Tibial nerve (tissue), 4 donors: Measurements from ENCODE around the gene BLID. TPM values are rescaled to one million over a fixed set of nuclear protein-coding genes. Genes with fewer than 3 reads are reported as not detected.

ENCODE experiments used
- DNase-seq, 2 donors: peaks; one replicate each; pipeline ENCODE4 v3.0.0-alpha.2; 2019; ENCODE audit warnings: low spot score in 2 of 2
- H3K27ac ChIP-seq, 4 donors: fragments of 200-600 bp; sonication (generic) in 3 of 4; one replicate each; pipeline ENCODE4 v1.5.1; 2017 to 2019; ENCODE audit warnings: mild to moderate bottlenecking in 1 of 4
- H3K27me3 ChIP-seq, 2 donors: fragments of 200-600 bp; sonication (generic) in 1 of 2; one replicate each; pipeline versions ENCODE4 v1.5.1 to v1.6.0; 2017 to 2019
- H3K36me3 ChIP-seq, 3 donors: fragments of 200-600 bp; sonication (generic); one replicate each; pipeline ENCODE4 v1.5.1; 2018 to 2019
- H3K4me1 ChIP-seq, 4 donors: fragments of 200-600 bp; sonication (generic) in 3 of 4; one replicate each; pipeline ENCODE4 v1.5.1; 2017 to 2019
- H3K4me3 ChIP-seq, 4 donors: fragments of 200-600 bp; sonication (generic) in 3 of 4; one replicate each; pipeline ENCODE4 v1.5.1; 2017 to 2019; ENCODE audit warnings: mild to moderate bottlenecking in 1 of 4, moderate library complexity in 1 of 4
- H3K9me3 ChIP-seq, 4 donors: fragments of 200-600 bp; sonication (generic) in 3 of 4; one replicate each; pipeline ENCODE4 v1.5.1; 2017 to 2019
- EP300 ChIP-seq, 2 donors: sonication (generic); formaldehyde crosslinking; IDR thresholded peaks; one replicate each; pipeline ENCODE4 v1.6.1; 2017; ENCODE audit warnings: antibody characterized with exemption in 2 of 2, mild to moderate bottlenecking in 1 of 2
- POLR2A ChIP-seq, 2 donors: fragments of 450-650 bp; IDR thresholded peaks; one replicate each; pipeline ENCODE4 v1.6.1; 2017; ENCODE audit warnings: antibody characterized with exemption in 2 of 2, mild to moderate bottlenecking in 2 of 2, moderate library complexity in 2 of 2
- WGBS, 2 donors: methylation state at CpG; one replicate each; pipeline ENCODE4 v1.1.5; 2018; 5-methylcytosine and 5-hydroxymethylcytosine counted together
- total RNA-seq, 4 donors: library from RNA; depleted of rRNA; stranded (reverse); fragments of >200 nt; gene quantifications; one replicate each; pipeline ENCODE4 v1.1.0, GENCODE V29; 2016
- TF ChIP-seq, protein P1 (sequence below), 5 experiments: fragments of 200-600 bp in 3 of 5; fragments of 450-650 bp in 2 of 5; sonication (generic) in 3 of 5; IDR thresholded peaks; one replicate each; pipeline ENCODE4 v1.5.1; 2016 to 2019; ENCODE audit warnings: antibody characterized with exemption in 5 of 5, mild to moderate bottlenecking in 3 of 5, moderate library complexity in 2 of 5

Gene BLID
- total RNA-seq, 4 donors from 2014 or later, result 1.7 to 7.0 (median 4.8) TPM

DNA sequence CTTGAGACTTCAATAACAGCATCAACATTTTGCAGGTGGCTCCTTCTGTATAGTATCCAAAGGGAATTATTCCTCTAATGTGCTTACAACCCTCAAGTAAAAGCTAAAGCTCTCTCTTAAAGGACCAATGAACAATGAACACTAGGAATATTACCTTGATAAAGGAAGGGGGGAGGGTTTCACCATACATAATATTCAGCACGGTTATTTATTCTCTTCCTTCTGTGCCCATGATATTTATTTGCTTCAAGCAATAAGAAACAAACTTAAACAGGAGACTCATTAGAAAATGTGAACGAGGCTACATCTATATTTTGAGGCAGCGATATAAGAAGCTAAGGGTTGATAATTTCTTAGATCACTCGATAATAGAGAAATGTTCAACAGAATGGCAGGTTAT, 21.2 kb downstream of the BLID start:
- no peaks in the 10 kb centered on the region for H3K27me3 ChIP-seq
- no peaks in the 10 kb centered on the region for H3K9me3 ChIP-seq
- peak overlapping the region in 1 of 4 donors; percentile 8 for H3K4me3 ChIP-seq
- 66 to 74% methylated on average over 4 of the region's 4 CpGs for WGBS, 2 donors
- TF ChIP-seq EP300 (IDR thresholded peaks at IDR 0.05), result no peak
- TF ChIP-seq, protein P1, sequence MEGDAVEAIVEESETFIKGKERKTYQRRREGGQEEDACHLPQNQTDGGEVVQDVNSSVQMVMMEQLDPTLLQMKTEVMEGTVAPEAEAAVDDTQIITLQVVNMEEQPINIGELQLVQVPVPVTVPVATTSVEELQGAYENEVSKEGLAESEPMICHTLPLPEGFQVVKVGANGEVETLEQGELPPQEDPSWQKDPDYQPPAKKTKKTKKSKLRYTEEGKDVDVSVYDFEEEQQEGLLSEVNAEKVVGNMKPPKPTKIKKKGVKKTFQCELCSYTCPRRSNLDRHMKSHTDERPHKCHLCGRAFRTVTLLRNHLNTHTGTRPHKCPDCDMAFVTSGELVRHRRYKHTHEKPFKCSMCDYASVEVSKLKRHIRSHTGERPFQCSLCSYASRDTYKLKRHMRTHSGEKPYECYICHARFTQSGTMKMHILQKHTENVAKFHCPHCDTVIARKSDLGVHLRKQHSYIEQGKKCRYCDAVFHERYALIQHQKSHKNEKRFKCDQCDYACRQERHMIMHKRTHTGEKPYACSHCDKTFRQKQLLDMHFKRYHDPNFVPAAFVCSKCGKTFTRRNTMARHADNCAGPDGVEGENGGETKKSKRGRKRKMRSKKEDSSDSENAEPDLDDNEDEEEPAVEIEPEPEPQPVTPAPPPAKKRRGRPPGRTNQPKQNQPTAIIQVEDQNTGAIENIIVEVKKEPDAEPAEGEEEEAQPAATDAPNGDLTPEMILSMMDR (IDR thresholded peaks at IDR 0.05), result no peak
- peaks cover 0 to 23% (median 0%) of the 10 kb centered on the region in 4 donors for H3K4me1 ChIP-seq
- H3K36me3 ChIP-seq, result peaks cover 0 to 22% (median 0%) of the 10 kb centered on the region in 3 donors
- peak overlapping the region in 3 of 4 donors; percentile 45 to 97 (median 94) for H3K27ac ChIP-seq
- no peak for DNase-seq

DNA sequence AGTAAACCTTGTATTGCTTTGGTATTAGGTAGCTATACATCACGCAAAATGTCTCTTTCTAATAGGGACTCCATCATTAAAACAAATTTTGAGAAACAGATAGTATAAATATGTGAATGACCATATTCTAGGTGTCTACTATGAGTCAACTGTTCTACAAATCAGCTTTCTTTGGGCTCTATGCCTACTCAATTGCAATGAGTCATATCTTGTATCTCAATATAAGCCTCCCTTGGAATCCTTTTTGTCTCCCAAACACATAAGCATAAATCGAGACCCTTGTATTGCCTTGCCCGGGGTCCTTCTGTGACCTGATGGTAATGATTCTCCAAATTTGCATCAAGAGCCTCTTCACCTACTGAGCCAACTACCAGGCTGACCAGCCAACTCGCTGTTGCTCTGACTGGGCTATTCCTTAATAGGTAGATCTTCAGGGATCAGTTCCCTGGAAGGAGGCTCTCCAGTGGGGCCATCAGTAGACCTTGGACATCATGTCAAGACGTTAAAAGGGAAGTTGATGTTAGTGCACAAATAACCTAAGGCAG, 22.2 kb downstream of the BLID start:
- no peak overlapping the region for H3K4me3 ChIP-seq
- no peak for DNase-seq
- no peaks in the 10 kb centered on the region for H3K27me3 ChIP-seq
- H3K4me1 ChIP-seq, result peaks cover 0 to 28% (median 0%) of the 10 kb centered on the region in 4 donors
- peak overlapping the region in 2 of 4 donors; percentile 74 to 94 for H3K27ac ChIP-seq
- no peaks in the 10 kb centered on the region for H3K9me3 ChIP-seq
- TF ChIP-seq POLR2A (IDR thresholded peaks at IDR 0.05), result no peak
- no peak for TF ChIP-seq EP300 (IDR thresholded peaks at IDR 0.05)
- TF ChIP-seq, protein P1 (IDR thresholded peaks at IDR 0.05), result no peak
- peaks cover 0 to 23% (median 0%) of the 10 kb centered on the region in 3 donors for H3K36me3 ChIP-seq
- WGBS, 2 donors, result 76 to 81% methylated on average over 5 of the region's 5 CpGs

DNA sequence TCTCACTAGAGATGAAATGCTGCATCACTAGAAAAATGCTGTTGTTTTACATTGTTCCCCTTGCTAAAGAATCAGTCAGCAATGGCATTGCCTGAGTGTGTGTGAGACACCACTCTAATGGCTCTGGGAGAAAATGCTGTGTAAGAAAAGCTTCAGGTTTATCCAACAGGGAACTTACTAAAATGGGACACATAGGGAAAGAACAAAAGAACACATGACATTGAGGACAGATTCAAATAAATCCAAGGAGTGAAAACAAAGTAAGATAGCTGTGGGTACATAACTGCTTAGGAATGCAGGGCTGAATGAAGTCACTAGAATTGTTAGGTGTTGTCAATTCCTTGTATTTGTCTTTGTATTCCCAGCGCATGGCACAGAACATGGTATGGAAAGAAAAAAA, 24.2 kb downstream of the BLID start:
- Histone ChIP-seq H3K4me1 (peaks cover 0 to 28% (median 0%) of the 10 kb centered on the region in 4 donors), H3K27me3 (no peaks in the 10 kb centered on the region), H3K36me3 (peaks cover 0 to 39% (median 0%) of the 10 kb centered on the region in 3 donors), H3K4me3 (no peak overlapping the region), H3K9me3 (no peaks in the 10 kb centered on the region), H3K27ac (no peak overlapping the region)
- no peak for TF ChIP-seq POLR2A (IDR thresholded peaks at IDR 0.05)
- TF ChIP-seq EP300 (IDR thresholded peaks at IDR 0.05), result no peak
- TF ChIP-seq, protein P1 (IDR thresholded peaks at IDR 0.05), result no peak
- 96 to 100% methylated on average over 1 of the region's 1 CpG for WGBS, 2 donors
- no peak for DNase-seq

DNA sequence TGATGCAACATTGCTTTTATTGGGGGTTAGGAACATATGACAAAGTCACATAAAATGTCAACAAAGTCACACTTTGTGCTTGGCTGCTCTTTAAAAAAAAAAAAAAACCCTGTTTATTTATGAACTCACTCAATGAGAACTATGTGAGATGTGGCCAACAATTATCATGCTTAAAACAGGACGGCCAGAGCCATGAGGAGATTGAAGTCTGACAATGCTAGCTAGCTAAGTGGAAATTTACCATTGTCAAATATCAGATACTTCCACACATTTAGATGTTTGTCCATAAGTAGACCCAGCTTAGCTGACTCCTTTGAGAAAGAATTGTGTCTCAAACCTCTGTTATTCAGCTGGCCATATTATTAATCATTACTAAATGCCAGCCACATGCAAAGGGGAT, 26.9 kb downstream of the BLID start:
- 21 to 26% methylated on average over 1 of the region's 1 CpG for WGBS, 2 donors
- no peaks in the 10 kb centered on the region for H3K27me3 ChIP-seq
- no peak for DNase-seq

DNA sequence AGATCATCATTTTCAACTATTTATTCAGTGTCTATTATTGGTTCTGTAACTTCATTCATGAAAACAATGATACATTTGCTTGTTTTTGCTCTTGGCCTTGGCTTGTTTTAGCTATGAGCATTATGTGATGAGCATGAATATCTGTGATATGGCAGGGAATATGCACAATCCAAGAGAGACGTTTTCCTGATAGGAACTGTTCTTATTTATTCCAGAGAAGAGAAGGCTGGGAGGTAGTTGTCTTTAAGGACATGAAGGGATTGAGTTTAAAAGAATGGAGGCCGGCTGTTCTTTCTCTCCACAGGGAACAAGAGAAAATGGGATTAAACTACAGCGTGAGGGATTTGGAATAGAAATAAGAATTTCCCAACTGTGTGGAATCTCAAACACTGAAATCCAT, 30.3 kb downstream of the BLID start:
- Histone ChIP-seq H3K4me3 (no peak overlapping the region), H3K4me1 (peaks cover 0 to 22% (median 4%) of the 10 kb centered on the region in 4 donors), H3K27ac (peak overlapping the region in 3 of 4 donors; percentile 0 to 58 (median 22)), H3K9me3 (no peaks in the 10 kb centered on the region), H3K27me3 (no peaks in the 10 kb centered on the region), H3K36me3 (peaks cover 0 to 22% (median 0%) of the 10 kb centered on the region in 3 donors)
- WGBS, 2 donors, result 51 to 56% methylated on average over 3 of the region's 3 CpGs
- no peak for DNase-seq
- TF ChIP-seq, protein P1 (IDR thresholded peaks at IDR 0.05), result no peak
- TF ChIP-seq EP300 (IDR thresholded peaks at IDR 0.05) (no peak), POLR2A (IDR thresholded peaks at IDR 0.05) (no peak)

More for the DNA sequence above, 26.9 kb downstream of the BLID start:
- H3K4me3 ChIP-seq, result no peak overlapping the region
- peaks cover 0 to 31% (median 4%) of the 10 kb centered on the region in 4 donors for H3K4me1 ChIP-seq
- TF ChIP-seq, protein P1 (IDR thresholded peaks at IDR 0.05), result no peak
- TF ChIP-seq POLR2A (IDR thresholded peaks at IDR 0.05), result no peak
- peak in 1 of 2 donors; percentile 6 for TF ChIP-seq EP300 (IDR thresholded peaks at IDR 0.05)
- no peaks in the 10 kb centered on the region for H3K9me3 ChIP-seq
- H3K27ac ChIP-seq, result peak overlapping the region in 2 of 4 donors; percentile 36 to 47
- H3K36me3 ChIP-seq, result peaks cover 0 to 39% (median 0%) of the 10 kb centered on the region in 3 donors
